DMS114 treated with DMSO at 0.1 percent for 48 hours (cell line): ENCODE data around the gene PPIF.

Experiments used
- DNase-seq: peaks from one replicate; lab custom pipeline; 2025; ENCODE audit not compliant: unreplicated experiment; lab: John Stamatoyannopoulos, UW

PPIF gene

GRCh38 chr10:79385392-79385795 lies 38.1 kb downstream of the PPIF start:
- DNase-seq = no peak

- DNase-seq = no peak
These were observed 38.7 kb downstream of the PPIF start for GRCh38 chr10:79385804-79386531.

- no peak for DNase-seq
These were observed 39.6 kb downstream of the PPIF start for GRCh38 chr10:79386637-79387465.

- no peak for DNase-seq
These were observed 40.3 kb downstream of the PPIF start for GRCh38 chr10:79387466-79387973.

DNA sequence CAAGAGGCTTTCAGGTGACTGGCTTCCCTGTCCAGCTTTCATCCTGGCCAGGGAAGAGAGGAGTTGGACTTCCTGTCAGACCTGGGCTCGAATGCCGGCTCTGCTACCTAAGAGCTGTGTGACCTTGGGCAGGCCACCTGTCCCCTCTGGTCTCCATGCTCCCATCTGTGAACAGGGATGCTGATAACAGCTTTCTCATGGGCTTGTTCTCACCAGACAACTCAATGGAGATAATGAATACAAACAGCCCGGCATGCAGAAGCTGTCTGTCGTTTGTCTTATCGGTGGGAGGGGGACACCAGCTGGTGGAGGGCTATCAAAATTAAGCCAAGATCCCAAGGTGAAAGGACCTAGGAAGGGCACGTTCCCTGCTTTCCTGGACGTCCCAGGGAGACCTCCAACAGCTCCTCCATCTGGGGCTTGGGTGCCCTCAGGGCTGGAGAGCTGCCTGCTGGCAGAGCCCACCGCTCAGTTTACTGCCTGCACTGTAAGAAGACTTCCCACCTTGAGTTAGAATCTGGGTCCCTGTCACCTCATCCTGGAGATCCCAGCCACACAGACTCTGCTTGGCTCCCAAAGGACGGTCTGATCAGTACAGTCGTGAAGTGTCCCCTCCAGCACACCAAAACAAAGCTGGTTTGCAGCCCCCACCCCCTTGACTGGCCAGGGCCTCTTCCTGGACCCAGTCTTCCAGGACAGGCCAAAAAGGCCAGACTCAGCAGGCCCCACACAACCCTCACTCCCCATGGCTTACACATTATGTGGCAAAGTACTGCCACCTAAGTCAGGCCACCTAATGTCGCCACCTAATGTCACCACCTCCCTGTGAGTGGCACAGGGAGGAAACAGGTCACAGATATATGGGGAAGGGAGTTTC lies 40.9 kb downstream of the PPIF start:
- DNase-seq = no peak

GRCh38 chr10:79390057-79390456 lies 42.8 kb downstream of the PPIF start:
- DNase-seq = no peak

GRCh38 chr10:79390551-79391229 lies 43.4 kb downstream of the PPIF start:
- DNase-seq = no peak

DNA sequence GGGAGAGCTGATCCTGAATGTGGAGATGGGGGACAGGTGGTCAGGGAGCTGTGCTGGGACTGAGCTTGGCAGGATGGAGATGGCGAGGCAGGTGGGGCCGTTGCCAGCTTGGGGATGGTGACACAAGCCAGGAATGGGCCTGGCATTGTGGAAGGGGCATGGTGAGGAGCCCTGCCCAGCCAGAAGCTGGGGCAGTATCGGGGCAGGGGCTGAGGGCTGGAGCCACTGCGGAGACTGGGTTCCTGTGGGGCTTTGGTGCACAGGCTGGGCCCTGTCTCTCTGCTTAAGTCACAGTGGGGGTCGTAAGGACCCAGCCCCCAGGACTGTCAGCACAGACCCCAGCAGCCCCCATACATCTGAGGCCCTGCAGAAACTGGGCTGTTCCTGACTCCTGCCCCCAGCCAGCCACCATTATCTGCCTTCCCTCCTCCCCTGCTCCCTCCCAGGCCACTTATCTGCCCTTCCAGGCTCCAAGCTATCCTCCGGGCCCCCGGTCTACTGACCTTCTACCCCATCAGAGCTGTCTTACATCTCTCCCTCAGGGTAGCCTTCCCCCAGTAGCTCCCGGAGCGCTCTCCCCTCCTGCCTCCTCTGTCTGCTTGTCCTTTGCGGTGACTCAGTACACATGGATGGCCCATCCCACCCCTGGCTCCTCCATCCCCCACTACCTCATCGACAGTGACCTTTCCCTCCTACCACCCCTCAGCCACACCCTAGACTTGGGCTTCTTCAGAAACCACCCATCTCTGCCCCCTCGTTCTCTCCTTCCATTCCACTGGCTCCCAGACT lies 44.2 kb downstream of the PPIF start:
- no peak for DNase-seq

- no peak for DNase-seq
These were observed 44.7 kb downstream of the PPIF start for GRCh38 chr10:79392020-79392398.

DNA sequence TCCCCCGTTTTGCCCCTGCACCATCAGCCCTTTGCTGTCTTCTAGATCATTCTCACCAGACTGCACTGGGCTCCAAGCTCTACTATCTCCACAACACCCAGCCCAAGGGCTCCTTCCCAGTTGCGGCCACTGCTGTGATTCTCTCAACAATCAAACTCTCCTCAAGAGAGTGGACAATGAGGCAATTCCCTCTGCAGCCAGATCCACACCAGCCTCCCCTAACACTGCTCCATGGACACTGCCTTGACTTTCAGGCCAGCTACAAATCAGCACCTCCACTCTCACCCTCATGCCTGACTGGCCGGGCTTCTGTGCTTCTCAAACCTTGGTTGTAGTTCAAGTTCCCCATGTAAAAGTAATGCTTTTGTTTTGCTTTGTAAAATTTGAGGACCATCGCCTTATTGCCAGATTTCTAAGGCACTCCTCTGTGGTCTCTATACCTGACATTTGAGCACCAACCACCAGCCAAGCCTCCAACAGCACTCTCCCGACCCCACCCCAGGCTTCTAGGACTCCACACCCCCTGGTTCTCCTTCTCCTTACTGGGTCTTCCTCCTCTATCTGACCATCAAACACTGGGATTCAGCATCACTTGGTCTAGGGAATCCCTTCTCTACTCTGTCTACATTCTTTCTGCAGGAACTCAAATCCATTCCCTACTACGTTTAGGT lies 45.4 kb downstream of the PPIF start:
- DNase-seq = no peak

DNA sequence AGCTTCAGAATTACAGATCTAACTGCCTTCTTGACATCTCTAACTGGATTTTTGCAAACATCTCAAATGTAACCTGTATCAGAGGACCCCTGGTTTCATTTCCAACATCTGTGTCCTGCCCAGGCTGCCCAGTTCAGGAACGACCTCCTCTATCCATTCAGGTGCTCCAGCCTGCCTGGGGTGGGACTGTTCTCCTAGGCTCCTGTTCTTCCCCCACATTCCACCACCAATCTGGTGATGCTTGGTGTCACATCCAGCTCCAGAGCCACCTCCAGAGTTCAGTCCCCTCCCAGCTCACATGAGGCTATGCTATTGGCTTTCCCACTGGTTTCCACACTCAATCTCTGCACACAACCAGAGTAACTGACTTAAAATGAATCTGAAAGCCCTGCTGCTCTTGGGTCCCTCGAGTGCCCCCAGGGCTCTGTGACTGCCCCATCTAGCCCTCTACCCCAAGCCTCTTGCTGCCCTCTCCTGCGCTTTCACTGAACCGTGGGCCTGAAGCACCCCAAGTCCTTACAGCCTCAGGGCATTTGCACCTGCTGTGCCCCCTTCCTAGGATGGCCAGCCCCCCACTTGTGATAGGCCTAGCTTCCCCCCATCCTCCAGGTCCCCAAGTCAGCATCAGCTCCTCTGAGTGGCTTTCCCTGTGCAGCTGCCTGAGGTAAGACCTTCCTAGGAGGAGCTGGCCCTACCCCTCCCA lies 46.1 kb downstream of the PPIF start:
- DNase-seq = no peak

DNA sequence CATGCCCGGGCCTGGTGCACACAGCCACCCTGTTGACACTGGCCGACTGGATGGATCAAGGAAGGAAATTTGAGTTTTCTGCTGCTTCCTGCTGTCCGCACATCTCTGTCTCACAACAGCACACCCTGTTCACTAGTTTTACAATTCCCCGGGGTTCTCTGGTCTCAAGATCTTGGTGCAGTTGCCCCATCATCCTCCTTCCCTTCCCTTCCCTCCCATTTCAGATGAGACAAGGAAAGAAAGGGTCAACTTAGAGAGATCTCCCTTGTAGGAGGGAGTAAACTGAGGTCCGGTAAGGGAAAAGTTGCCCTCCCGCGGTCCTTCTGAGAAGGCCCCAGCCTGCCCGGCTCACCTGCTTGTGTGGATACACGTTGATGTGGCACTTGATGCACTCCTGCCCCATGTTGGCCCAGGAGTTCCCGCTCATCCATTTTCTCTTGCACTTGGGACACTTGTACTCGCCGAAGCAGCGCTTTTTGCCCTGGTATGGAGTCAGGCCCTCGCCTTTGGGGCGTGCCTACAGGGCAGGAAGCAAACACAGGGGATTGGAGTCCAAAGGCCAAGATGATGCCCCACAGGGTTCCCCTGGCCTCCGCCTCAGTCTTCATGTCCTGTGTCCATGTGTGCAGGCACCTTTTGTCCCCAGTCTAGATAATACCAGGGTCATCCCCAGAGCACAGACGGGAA lies 46.8 kb downstream of the PPIF start:
- DNase-seq = no peak

GRCh38 chr10:79394664-79395063 lies 47.4 kb downstream of the PPIF start:
- DNase-seq = no peak

- DNase-seq = no peak
These were observed 49.3 kb downstream of the PPIF start for GRCh38 chr10:79396520-79396919.

DNA sequence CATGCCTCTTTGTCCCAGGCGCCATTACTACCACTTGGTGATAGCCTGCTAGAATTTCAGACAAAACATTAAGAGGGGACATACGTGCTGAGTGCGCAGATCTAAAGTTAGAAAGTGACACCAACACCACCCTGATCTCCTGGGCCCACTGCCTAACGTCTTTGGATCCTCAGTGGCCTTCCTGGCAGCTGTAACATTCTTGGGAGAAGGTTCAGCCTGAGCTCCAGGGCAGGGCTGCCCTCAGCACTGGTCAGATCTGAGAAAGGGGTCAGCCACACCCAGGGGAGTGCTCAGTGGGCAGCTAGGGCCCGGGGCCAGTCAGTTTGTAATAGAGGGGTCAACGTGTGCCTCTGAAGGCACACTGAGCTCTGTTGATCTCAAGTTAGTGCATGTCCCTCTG lies 49.8 kb downstream of the PPIF start:
- DNase-seq = no peak

- DNase-seq = no peak
These were observed 50.5 kb downstream of the PPIF start for GRCh38 chr10:79397575-79398303.

DNA sequence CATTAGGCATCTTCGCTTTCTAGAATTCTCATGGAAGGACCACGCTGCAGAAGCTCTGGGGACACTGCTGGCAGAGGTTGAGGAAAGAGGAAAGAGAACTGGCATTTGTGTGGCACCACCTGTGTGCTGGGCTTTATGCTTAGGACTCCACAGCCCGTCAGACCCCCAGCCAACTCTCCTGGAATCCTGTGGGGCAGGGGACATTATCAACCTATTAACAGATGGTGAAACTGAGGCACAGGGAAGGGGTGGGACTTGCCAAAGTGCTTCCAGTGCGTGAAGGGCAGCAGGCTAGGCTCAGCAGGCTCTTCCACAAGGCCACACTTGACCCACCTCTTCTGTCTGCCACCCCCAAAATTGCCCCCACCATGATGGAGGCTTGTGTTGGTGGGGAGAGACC lies 51.4 kb downstream of the PPIF start:
- DNase-seq = no peak
